ENCODE results near the gene CPLX3. TPM values are rescaled to one million over a fixed set of nuclear protein-coding genes. Genes with fewer than 3 reads are reported as not detected.

The CPLX3 gene
- total RNA-seq, 1 donor from 2014 or later, result not detected

- H3K4me3 ChIP-seq (ENCODE audit: low read depth, low read length), result no peak overlapping the region
- DNase-seq (ENCODE audit: low read depth), result no peak
- H3K36me3 ChIP-seq (ENCODE audit: control insufficient read depth, insufficient read depth, low read length), result no peaks in the 10 kb centered on the region
- no peak for TF ChIP-seq CTCF (IDR thresholded peaks at IDR 0.05; ENCODE audit: insufficient read depth, low read length, poor library complexity, severe bottlenecking)
- no peaks in the 10 kb centered on the region for H3K27me3 ChIP-seq (ENCODE audit: control insufficient read depth, insufficient read depth, low read length)
Observed at GRCh38 chr15:74791007-74791406, 35.4 kb upstream of the CPLX3 start.

GRCh38 chr15:74791667-74792066 is 34.8 kb upstream of the CPLX3 start:
- Histone ChIP-seq H3K27me3 (ENCODE audit: control insufficient read depth, insufficient read depth, low read length) (no peaks in the 10 kb centered on the region), H3K4me3 (ENCODE audit: low read depth, low read length) (no peak overlapping the region), H3K36me3 (ENCODE audit: control insufficient read depth, insufficient read depth, low read length) (no peaks in the 10 kb centered on the region)
- no peak for TF ChIP-seq CTCF (IDR thresholded peaks at IDR 0.05; ENCODE audit: insufficient read depth, low read length, poor library complexity, severe bottlenecking)
- no peak for DNase-seq (ENCODE audit: low read depth)

- TF ChIP-seq CTCF (IDR thresholded peaks at IDR 0.05; ENCODE audit: insufficient read depth, low read length, poor library complexity, severe bottlenecking), result no peak
- Histone ChIP-seq H3K27me3 (ENCODE audit: control insufficient read depth, insufficient read depth, low read length) (no peaks in the 10 kb centered on the region), H3K36me3 (ENCODE audit: control insufficient read depth, insufficient read depth, low read length) (no peaks in the 10 kb centered on the region), H3K4me3 (ENCODE audit: low read depth, low read length) (no peak overlapping the region)
- no peak for DNase-seq (ENCODE audit: low read depth)
Observed at GRCh38 chr15:74792227-74793016, 34.0 kb upstream of the CPLX3 start.

- Histone ChIP-seq H3K36me3 (ENCODE audit: control insufficient read depth, insufficient read depth, low read length) (no peaks in the 10 kb centered on the region), H3K27me3 (ENCODE audit: control insufficient read depth, insufficient read depth, low read length) (no peaks in the 10 kb centered on the region), H3K4me3 (ENCODE audit: low read depth, low read length) (no peak overlapping the region)
- DNase-seq (ENCODE audit: low read depth), result no peak
- no peak for TF ChIP-seq CTCF (IDR thresholded peaks at IDR 0.05; ENCODE audit: insufficient read depth, low read length, poor library complexity, severe bottlenecking)
Observed at GRCh38 chr15:74793135-74794028, 33.0 kb upstream of the CPLX3 start.

GRCh38 chr15:74794248-74794969 is 32.0 kb upstream of the CPLX3 start:
- Histone ChIP-seq H3K4me3 (ENCODE audit: low read depth, low read length) (no peak overlapping the region), H3K36me3 (ENCODE audit: control insufficient read depth, insufficient read depth, low read length) (no peaks in the 10 kb centered on the region), H3K27me3 (ENCODE audit: control insufficient read depth, insufficient read depth, low read length) (no peaks in the 10 kb centered on the region)
- no peak for TF ChIP-seq CTCF (IDR thresholded peaks at IDR 0.05; ENCODE audit: insufficient read depth, low read length, poor library complexity, severe bottlenecking)
- DNase-seq (ENCODE audit: low read depth), result no peak

All from kidney epithelial cell (primary cell).